ENCODE results near the gene DMRTA1. TPM values are rescaled to one million over a fixed set of nuclear protein-coding genes. Genes with fewer than 3 reads are reported as not detected.

The DMRTA1 gene
- total RNA-seq, 1 donor from 2014 or later, result 1.8 TPM

DNA sequence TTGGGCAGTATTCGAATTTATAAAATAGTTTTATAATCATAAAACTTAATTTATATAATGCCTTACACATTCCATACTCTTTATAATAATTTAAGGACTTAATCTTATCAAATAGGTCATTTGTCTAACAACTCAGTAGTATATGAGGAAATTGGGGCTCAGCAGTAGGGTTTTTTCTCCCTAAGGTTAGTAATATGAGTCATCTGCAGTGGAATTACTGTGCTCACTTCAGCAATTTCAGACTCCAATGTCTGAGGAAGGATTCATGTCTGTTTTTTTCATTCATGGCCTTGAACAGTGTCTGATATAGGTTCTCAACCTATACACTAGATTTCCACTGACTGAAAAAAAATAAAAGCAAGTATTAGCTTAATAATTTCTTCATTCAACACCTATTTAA, 7.4 kb downstream of the DMRTA1 start:
- intact Hi-C loops (cut with DNase I), result loop anchor here (10.0 kb wide), 1 partner anchor 149 kb away; no protein-coding TSS in a partner anchor
- no peak overlapping the region for H3K27ac ChIP-seq
- TF ChIP-seq, protein P1, sequence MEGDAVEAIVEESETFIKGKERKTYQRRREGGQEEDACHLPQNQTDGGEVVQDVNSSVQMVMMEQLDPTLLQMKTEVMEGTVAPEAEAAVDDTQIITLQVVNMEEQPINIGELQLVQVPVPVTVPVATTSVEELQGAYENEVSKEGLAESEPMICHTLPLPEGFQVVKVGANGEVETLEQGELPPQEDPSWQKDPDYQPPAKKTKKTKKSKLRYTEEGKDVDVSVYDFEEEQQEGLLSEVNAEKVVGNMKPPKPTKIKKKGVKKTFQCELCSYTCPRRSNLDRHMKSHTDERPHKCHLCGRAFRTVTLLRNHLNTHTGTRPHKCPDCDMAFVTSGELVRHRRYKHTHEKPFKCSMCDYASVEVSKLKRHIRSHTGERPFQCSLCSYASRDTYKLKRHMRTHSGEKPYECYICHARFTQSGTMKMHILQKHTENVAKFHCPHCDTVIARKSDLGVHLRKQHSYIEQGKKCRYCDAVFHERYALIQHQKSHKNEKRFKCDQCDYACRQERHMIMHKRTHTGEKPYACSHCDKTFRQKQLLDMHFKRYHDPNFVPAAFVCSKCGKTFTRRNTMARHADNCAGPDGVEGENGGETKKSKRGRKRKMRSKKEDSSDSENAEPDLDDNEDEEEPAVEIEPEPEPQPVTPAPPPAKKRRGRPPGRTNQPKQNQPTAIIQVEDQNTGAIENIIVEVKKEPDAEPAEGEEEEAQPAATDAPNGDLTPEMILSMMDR (IDR thresholded peaks at IDR 0.05), result no peak

DNA sequence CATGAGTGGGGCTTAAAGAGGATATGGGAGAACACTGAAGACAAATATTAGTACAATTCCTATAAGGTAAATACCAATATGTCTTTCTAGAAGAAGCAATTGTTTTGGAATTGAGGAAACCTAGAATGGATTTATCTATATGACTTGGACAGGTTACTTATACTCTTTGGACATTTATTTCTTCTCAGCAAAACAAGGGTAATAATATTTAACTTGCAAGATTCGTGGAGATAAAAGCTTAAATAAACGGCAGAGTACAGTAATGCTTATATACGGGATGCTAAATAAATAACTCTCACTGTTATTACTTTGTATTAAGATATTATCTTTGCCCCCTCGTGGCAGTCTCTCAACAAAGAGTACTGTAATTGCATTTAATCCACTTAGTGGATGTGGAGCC, 8.6 kb downstream of the DMRTA1 start:
- Histone ChIP-seq H3K4me3 (no peak overlapping the region), H3K4me1 (no peaks in the 10 kb centered on the region), H3K27ac (no peak overlapping the region), H3K27me3 (peaks cover 4% of the 10 kb centered on the region), H3K36me3 (no peaks in the 10 kb centered on the region), H3K9me3 (no peaks in the 10 kb centered on the region)
- ATAC-seq, result no peak
- DNase-seq, result no peak
- TF ChIP-seq, protein P1 (IDR thresholded peaks at IDR 0.05), result no peak
- intact Hi-C loops (cut with DNase I), result loop anchor here (10.0 kb wide), 1 partner anchor 150 kb away; no protein-coding TSS in a partner anchor

More for the DNA sequence above, 7.4 kb downstream of the DMRTA1 start:
- Histone ChIP-seq H3K27me3 (peaks cover 9% of the 10 kb centered on the region), H3K4me3 (no peak overlapping the region), H3K4me1 (no peaks in the 10 kb centered on the region), H3K9me3 (no peaks in the 10 kb centered on the region), H3K36me3 (no peaks in the 10 kb centered on the region)
- no peak for DNase-seq
- ATAC-seq, result no peak

DNA sequence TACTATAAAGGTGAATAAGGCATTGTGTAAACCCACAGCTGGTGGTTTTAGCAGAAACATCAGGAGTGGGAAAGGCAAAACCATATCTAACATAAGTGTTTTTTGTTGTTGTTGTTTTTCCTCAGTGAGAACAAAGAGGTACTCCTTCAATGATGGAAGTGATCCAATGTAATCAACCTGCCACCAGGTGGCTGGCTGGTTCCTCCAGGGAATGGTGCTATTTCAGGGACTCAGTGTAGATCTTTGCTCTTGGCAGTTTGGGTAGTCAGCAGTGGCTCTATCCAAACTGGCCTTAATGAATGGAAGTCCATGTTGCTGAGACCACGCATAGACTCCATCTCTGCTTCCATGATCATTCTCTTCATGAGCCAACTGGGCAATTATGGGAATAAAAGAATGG, 10.8 kb downstream of the DMRTA1 start:
- peak; percentile 32 for ATAC-seq
- intact Hi-C loops (cut with DNase I), result loop anchor here (10.0 kb wide), 1 partner anchor 153 kb away; no protein-coding TSS in a partner anchor
- Histone ChIP-seq H3K4me1 (no peaks in the 10 kb centered on the region), H3K27me3 (no peaks in the 10 kb centered on the region), H3K36me3 (no peaks in the 10 kb centered on the region), H3K9me3 (no peaks in the 10 kb centered on the region), H3K27ac (no peak overlapping the region), H3K4me3 (no peak overlapping the region)
- TF ChIP-seq, protein P1 (IDR thresholded peaks at IDR 0.05), result no peak
- DNase-seq, result no peak

DNA sequence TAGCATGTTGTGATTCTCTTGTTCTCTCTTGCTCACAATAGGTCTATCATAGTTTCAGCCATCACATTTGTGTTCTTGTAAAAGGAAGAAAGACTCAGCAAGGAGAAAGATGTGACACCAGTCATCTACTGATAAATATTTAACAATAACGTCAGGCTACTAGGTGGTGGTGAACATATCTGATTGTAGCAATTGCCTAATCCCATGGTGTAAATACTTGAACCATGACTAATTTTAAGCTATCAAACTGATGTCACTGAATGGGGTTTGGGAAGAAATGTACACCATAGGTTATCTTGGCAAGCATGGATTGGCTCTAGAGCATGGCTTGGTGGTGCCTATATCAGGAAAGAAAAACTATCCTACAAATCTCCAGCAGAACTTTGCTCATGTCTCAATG, 16.6 kb downstream of the DMRTA1 start:
- Histone ChIP-seq H3K27ac (no peak overlapping the region), H3K4me3 (no peak overlapping the region), H3K9me3 (no peaks in the 10 kb centered on the region), H3K36me3 (no peaks in the 10 kb centered on the region), H3K4me1 (no peaks in the 10 kb centered on the region), H3K27me3 (no peaks in the 10 kb centered on the region)
- DNase-seq, result no peak
- TF ChIP-seq, protein P1 (IDR thresholded peaks at IDR 0.05), result no peak
- ATAC-seq, result no peak
- intact Hi-C loops (cut with DNase I), result no loop called here

DNA sequence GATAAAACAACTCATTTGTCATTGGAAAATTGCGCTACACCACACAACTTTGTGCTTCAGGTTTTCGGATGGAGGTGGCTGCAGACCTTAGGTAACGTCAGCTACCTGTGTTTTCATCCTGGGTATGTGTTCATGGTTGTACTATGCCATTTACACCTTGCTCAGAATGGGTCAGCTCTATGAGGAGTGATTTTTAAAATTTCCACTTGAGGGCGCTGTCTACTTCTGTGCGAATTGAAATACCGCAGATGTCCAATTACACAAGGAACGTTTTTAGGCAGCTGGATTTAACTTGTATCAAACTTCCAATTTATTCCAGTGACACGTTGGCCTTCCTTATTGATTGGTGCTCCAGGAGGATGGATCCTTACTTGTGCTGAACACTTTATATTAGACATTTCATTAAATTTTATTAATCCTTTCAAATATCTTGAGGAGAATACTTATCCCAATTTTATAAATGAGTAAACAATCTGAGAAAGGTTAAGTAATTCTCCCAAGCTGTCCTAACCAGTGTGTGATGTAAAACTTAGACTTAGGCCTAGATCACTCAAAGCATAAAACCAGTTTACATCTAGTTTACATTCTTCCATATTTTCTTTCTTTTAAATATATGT, 23.4 kb downstream of the DMRTA1 start:
- Histone ChIP-seq H3K9me3 (no peaks in the 10 kb centered on the region), H3K4me1 (no peaks in the 10 kb centered on the region), H3K27ac (no peak overlapping the region), H3K36me3 (no peaks in the 10 kb centered on the region), H3K4me3 (no peak overlapping the region), H3K27me3 (no peaks in the 10 kb centered on the region)
- peak; percentile 78 for ATAC-seq
- intact Hi-C loops (cut with DNase I), result no loop called here
- TF ChIP-seq, protein P1 (IDR thresholded peaks at IDR 0.05), result peak; percentile 64
- no peak for DNase-seq
